CD4-positive, alpha-beta memory T cell (primary cell): Measurements from ENCODE around the gene DCST2. TPM values are rescaled to one million over a fixed set of nuclear protein-coding genes. Genes with fewer than 3 reads are reported as not detected.

ENCODE experiments used
- CTCF ChIA-PET: fragments of 350-600 bp; sonication (Branson Sonifier 250); formaldehyde crosslinking; loops from one replicate; lab custom pipeline; 2021; ENCODE audit warnings: inconsistent platforms; ENCODE audit not compliant: partially characterized antibody; lab: Charles Lee
- POLR2A ChIA-PET: fragments of 350-600 bp; sonication (Branson Sonifier 250); formaldehyde crosslinking; loops from one replicate; lab custom pipeline; 2021; ENCODE audit not compliant: partially characterized antibody; lab: Charles Lee
- DNase-seq, 5 donors: peaks; one replicate each; pipeline versions ENCODE4 v3.0.0 to v3.0.0-alpha.2; 2020 to 2022; ENCODE audit warnings: mixed read lengths in 1 of 5
- H3K27ac ChIP-seq: one replicate; pipeline ENCODE4 v1.7.0; 2013; ENCODE audit warnings: low read depth, low read length
- H3K27me3 ChIP-seq: 2 replicates; pipeline ENCODE4 v1.7.0; 2013; ENCODE audit warnings: mild to moderate bottlenecking, low read length, moderate library complexity; ENCODE audit not compliant: insufficient read depth
- H3K36me3 ChIP-seq: 2 replicates; pipeline ENCODE4 v1.7.0; 2013; ENCODE audit warnings: mild to moderate bottlenecking, low read length, moderate library complexity; ENCODE audit not compliant: insufficient read depth
- H3K4me1 ChIP-seq: 2 replicates; pipeline ENCODE4 v1.7.0; 2013; ENCODE audit warnings: mild to moderate bottlenecking, low read length, moderate library complexity; ENCODE audit not compliant: insufficient read depth
- H3K4me3 ChIP-seq, 2 donors: one replicate each; pipeline ENCODE4 v1.7.0; 2013; ENCODE audit warnings: low read length in 2 of 2, mild to moderate bottlenecking in 1 of 2
- H3K9me3 ChIP-seq, 2 donors: one replicate each; pipeline ENCODE4 v1.7.0; 2013; ENCODE audit warnings: low read length in 2 of 2, control low read depth in 1 of 2; ENCODE audit not compliant: control insufficient read depth in 1 of 2
- H3K27ac Mint-ChIP-seq, 7 donors: one replicate each; pipeline ENCODE4 v1.8.0; 2020 to 2021; ENCODE audit warnings: mixed read lengths in 7 of 7, mild to moderate bottlenecking in 6 of 7, inconsistent platforms in 3 of 7, moderate library complexity in 3 of 7
- H3K27me3 Mint-ChIP-seq, 2 donors: one replicate each; pipeline ENCODE4 v1.8.0; 2020 to 2021; ENCODE audit warnings: mixed read lengths in 2 of 2
- H3K36me3 Mint-ChIP-seq, 2 donors: one replicate each; pipeline ENCODE4 v1.8.0; 2020 to 2021; ENCODE audit warnings: mixed read lengths in 2 of 2, inconsistent platforms in 1 of 2, mild to moderate bottlenecking in 1 of 2
- H3K4me1 Mint-ChIP-seq, 4 donors: one replicate each; pipeline ENCODE4 v1.8.0; 2020 to 2021; ENCODE audit warnings: mixed read lengths in 4 of 4, mild to moderate bottlenecking in 1 of 4
- H3K4me3 Mint-ChIP-seq, 8 donors: one replicate each; pipeline ENCODE4 v1.8.0; 2020 to 2021; ENCODE audit warnings: mixed read lengths in 8 of 8, mild to moderate bottlenecking in 7 of 8, moderate library complexity in 6 of 8, inconsistent platforms in 3 of 8
- H3K9me3 Mint-ChIP-seq, 8 donors: one replicate each; pipeline ENCODE4 v1.8.0; 2020 to 2021; ENCODE audit warnings: mixed read lengths in 8 of 8, mild to moderate bottlenecking in 5 of 8, inconsistent platforms in 3 of 8, moderate library complexity in 1 of 8
- intact Hi-C: fragments of 100-400 bp; cut with micrococcal nuclease; formaldehyde crosslinking; loops from one replicate; pipeline ENCODE4 v1.15.1; 2023
- polyA plus RNA-seq, 2 donors: library from polyadenylated mRNA; unstranded; fragments of 300-500 nt; fragmentation: Illumina TruSeq; gene quantifications; one replicate each; pipeline ENCODE4 v1.2.3, GENCODE V29; 2021
- total RNA-seq, 2 experiments: library from RNA; stranded (reverse); gene quantifications; one replicate each; pipeline ENCODE4 v1.2.3, GENCODE V29; 2021

DCST2 gene
- total and polyA plus RNA-seq, 4 experiments from 2014 or later, result 4.0 to 4.1 TPM; not detected in 2

- Mint-ChIP-seq H3K9me3 (no peaks in the 10 kb centered on the region), H3K27ac (peak overlapping the region in 6 of 7 donors; percentile 65 to 84 (median 72)), H3K36me3 (peaks cover 0 to under 1% of the 10 kb centered on the region in 2 donors), H3K27me3 (peaks cover 13 to 33% of the 10 kb centered on the region in 2 donors), H3K4me3 (peak overlapping the region; percentile 82 to 93 (median 86)), H3K4me1 (peaks cover 28 to 65% (median 43%) of the 10 kb centered on the region in 4 donors)
- Histone ChIP-seq H3K9me3 (no peaks in the 10 kb centered on the region), H3K27me3 (peaks cover 34% of the 10 kb centered on the region), H3K4me3 (peak overlapping the region; percentile 41 to 42), H3K36me3 (no peaks in the 10 kb centered on the region), H3K27ac (no peak overlapping the region), H3K4me1 (peaks cover 59% of the 10 kb centered on the region)
- ChIA-PET POLR2A (interaction anchor here (0.9 to 2.9 kb wide), 11 partner anchors 9 to 124 kb away, joined by 3 to 16 read pairs (median 5); partner anchors contain the start of genes ADAM15, EFNA4 and PBXIP1), CTCF (interaction anchor here (0.8 to 2.4 kb wide), 4 partner anchors 14 to 35 kb away, joined by 3 to 10 read pairs (median 5); partner anchors contain the start of gene EFNA4)
- peak in 1 of 5 donors; percentile 32 for DNase-seq
- intact Hi-C loops, result loop anchor here (1.0 to 5.0 kb wide), 2 partner anchors 8 to 602 kb away; no protein-coding TSS in a partner anchor
Observed at GRCh38 chr1:155079487-155080311, 46.1 kb upstream of the DCST2 start.

DNA sequence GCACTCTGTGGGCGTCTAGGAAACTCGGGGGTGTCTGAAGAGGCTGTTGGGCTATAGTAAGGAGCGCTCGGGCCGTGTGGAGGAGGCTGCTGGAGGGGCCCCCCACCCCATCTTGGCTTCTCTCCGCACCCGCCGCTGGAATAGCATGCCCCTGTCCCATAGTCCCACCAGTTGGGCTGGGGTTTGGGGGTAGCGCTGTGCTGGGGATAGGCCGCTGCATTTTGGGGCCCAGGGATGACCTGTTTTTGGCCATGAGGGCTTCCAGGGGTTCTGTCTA is 45.6 kb upstream of the DCST2 start:
- Histone ChIP-seq H3K27me3 (peaks cover 30% of the 10 kb centered on the region), H3K9me3 (no peaks in the 10 kb centered on the region), H3K36me3 (no peaks in the 10 kb centered on the region), H3K27ac (no peak overlapping the region), H3K4me3 (peak overlapping the region; percentile 41 to 42), H3K4me1 (peaks cover 54% of the 10 kb centered on the region)
- POLR2A ChIA-PET, result interaction anchor here (0.9 to 2.9 kb wide), 6 partner anchors 8 to 51 kb away, joined by 3 to 16 read pairs (median 6); partner anchors contain the start of genes ADAM15 and EFNA4
- CTCF ChIA-PET, result interaction anchor here (0.8 to 2.4 kb wide), 5 partner anchors 17 to 54 kb away, joined by 3 to 10 read pairs (median 3); partner anchors contain the start of gene EFNA4
- peaks cover 23 to 62% (median 40%) of the 10 kb centered on the region in 4 donors for H3K4me1 Mint-ChIP-seq
- no peaks in the 10 kb centered on the region for H3K36me3 Mint-ChIP-seq
- no peak for DNase-seq
- H3K9me3 Mint-ChIP-seq, result no peaks in the 10 kb centered on the region
- peak overlapping the region in 6 of 7 donors; percentile 60 to 84 (median 72) for H3K27ac Mint-ChIP-seq
- H3K27me3 Mint-ChIP-seq, result peaks cover 11 to 27% of the 10 kb centered on the region in 2 donors
- peak overlapping the region; percentile 82 to 93 (median 86) for H3K4me3 Mint-ChIP-seq
- intact Hi-C loops, result no loop called here

- H3K27ac ChIP-seq, result no peak within 1 kb of the TSS
- Mint-ChIP-seq H3K4me3 (peak within 1 kb of the TSS; percentile 82 to 93 (median 86)), H3K4me1 (peaks cover 24 to 61% (median 40%) of the 10 kb centered on the region in 4 donors), H3K27me3 (peaks cover 9 to 23% of the 10 kb centered on the region in 2 donors), H3K27ac (peak within 1 kb of the TSS; percentile 59 to 84 (median 71)), H3K36me3 (no peaks in the 10 kb centered on the region), H3K9me3 (no peaks in the 10 kb centered on the region)
- no peaks in the 10 kb centered on the region for H3K36me3 ChIP-seq
- H3K27me3 ChIP-seq, result peaks cover 25% of the 10 kb centered on the region
- peak within 1 kb of the TSS; percentile 41 to 42 for H3K4me3 ChIP-seq
- H3K4me1 ChIP-seq, result peaks cover 55% of the 10 kb centered on the region
- DNase-seq, result peak in 4 of 5 donors; percentile 52 to 64 (median 53)
- POLR2A ChIA-PET, result interaction anchor here (0.5 to 2.9 kb wide), 8 partner anchors 8 to 1418 kb away, joined by 3 to 16 read pairs (median 4); partner anchors contain the start of genes ADAM15 and EFNA4
- CTCF ChIA-PET, result interaction anchor here (0.6 to 2.4 kb wide), 7 partner anchors 16 to 173 kb away, joined by 3 to 10 read pairs (median 3); partner anchors contain the start of gene EFNA4
- H3K9me3 ChIP-seq, result no peaks in the 10 kb centered on the region
- intact Hi-C loops, result no loop called here
Observed at GRCh38 chr1:155078469-155079209, 45.1 kb upstream of the DCST2 start, which contains the start of gene EFNA3. Gene EFNA3, plus strand, starts transcription at chr1:155078837. Its CDS starts 105 bp downstream, at chr1:155078942.

DNA sequence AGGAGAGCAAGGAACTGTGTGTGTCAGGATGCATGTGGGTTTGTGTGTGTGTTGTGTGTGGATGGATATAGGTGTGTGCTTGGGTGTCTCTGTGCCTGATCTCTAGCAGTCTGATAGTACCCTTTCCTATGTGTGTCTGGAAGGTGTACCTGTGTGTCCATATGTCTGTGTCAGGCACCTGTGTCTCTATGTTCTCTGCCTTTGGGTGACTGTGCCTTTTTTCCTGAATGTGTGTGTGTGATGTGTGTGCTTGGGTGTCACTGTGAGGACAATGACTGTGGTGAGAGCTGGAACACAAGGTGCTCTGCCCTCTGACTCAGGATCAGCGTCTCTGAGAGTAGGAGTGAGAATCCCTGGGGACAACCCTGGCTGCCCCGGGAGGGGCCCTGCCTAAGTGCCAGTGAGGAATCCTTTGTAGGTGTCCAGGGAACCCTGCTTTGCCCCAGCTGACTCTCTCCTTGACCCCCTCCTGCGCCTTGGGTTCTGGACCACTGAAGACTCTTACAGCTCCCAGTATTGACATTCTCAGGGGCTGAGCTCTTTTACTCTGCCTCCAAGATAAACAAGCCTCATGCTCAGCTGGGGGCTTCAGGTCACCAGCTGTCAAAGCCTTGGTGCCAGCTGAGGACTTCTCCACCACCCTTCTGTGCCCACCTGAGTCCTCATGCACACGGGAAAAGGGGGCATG is 44.3 kb upstream of the DCST2 start:
- Mint-ChIP-seq H3K27me3 (peaks cover 7 to 21% of the 10 kb centered on the region in 2 donors), H3K27ac (peak overlapping the region in 4 of 7 donors; percentile 2 to 70 (median 32))

GRCh38 chr1:155077346-155077745 is 43.8 kb upstream of the DCST2 start:
- H3K27ac ChIP-seq, result no peak overlapping the region
- Mint-ChIP-seq H3K27ac (peak overlapping the region in 4 of 7 donors; percentile 4 to 76 (median 18)), H3K4me1 (peaks cover 27 to 63% (median 42%) of the 10 kb centered on the region in 4 donors), H3K27me3 (peaks cover 7 to 16% of the 10 kb centered on the region in 2 donors), H3K9me3 (no peaks in the 10 kb centered on the region), H3K36me3 (no peaks in the 10 kb centered on the region), H3K4me3 (peak overlapping the region in 4 of 8 donors; percentile 18 to 52 (median 34))
- no peaks in the 10 kb centered on the region for H3K36me3 ChIP-seq
- intact Hi-C loops, result no loop called here
- peaks cover 12% of the 10 kb centered on the region for H3K27me3 ChIP-seq
- H3K4me1 ChIP-seq, result peaks cover 49% of the 10 kb centered on the region
- ChIA-PET CTCF (interaction anchor here (1.5 to 2.4 kb wide), 2 partner anchors 14 to 15 kb away, joined by 5 to 10 read pairs; partner anchors contain the start of gene EFNA4), POLR2A (interaction anchor here (1.5 kb wide), 1 partner anchor 13 kb away, joined by 3 read pairs; the partner anchor contains the start of gene EFNA4)
- DNase-seq, result no peak
- no peaks in the 10 kb centered on the region for H3K9me3 ChIP-seq
- H3K4me3 ChIP-seq, result no peak overlapping the region

More for the DNA sequence above, 44.3 kb upstream of the DCST2 start:
- H3K4me3 ChIP-seq, result no peak overlapping the region
- ChIA-PET CTCF (interaction anchor here (0.6 to 2.4 kb wide), 5 partner anchors 13 to 173 kb away, joined by 3 to 10 read pairs (median 3); partner anchors contain the start of gene EFNA4), POLR2A (interaction anchor here (0.5 to 1.9 kb wide), 6 partner anchors 14 to 1418 kb away, joined by 3 to 10 read pairs (median 3); partner anchors contain the start of genes ADAM15 and EFNA4)
- no peaks in the 10 kb centered on the region for H3K36me3 Mint-ChIP-seq
- peaks cover 55% of the 10 kb centered on the region for H3K4me1 ChIP-seq
- H3K9me3 ChIP-seq, result no peaks in the 10 kb centered on the region
- H3K36me3 ChIP-seq, result no peaks in the 10 kb centered on the region
- DNase-seq, result no peak
- H3K27ac ChIP-seq, result no peak overlapping the region
- intact Hi-C loops, result no loop called here
- peak overlapping the region; percentile 26 to 88 (median 55) for H3K4me3 Mint-ChIP-seq
- no peaks in the 10 kb centered on the region for H3K9me3 Mint-ChIP-seq
- peaks cover 27 to 65% (median 44%) of the 10 kb centered on the region in 4 donors for H3K4me1 Mint-ChIP-seq
- peaks cover 18% of the 10 kb centered on the region for H3K27me3 ChIP-seq

- Mint-ChIP-seq H3K36me3 (no peaks in the 10 kb centered on the region), H3K9me3 (no peaks in the 10 kb centered on the region), H3K27me3 (peaks cover 3 to 10% of the 10 kb centered on the region in 2 donors), H3K4me3 (peak overlapping the region in 1 of 8 donors; percentile 52), H3K27ac (peak overlapping the region in 2 of 7 donors; percentile 2 to 76), H3K4me1 (peaks cover 25 to 64% (median 42%) of the 10 kb centered on the region in 4 donors)
- peaks cover 46% of the 10 kb centered on the region for H3K4me1 ChIP-seq
- CTCF ChIA-PET, result interaction anchor here (1.0 to 4.2 kb wide), 5 partner anchors 9 to 92 kb away, joined by 3 to 26 read pairs (median 5); no protein-coding TSS in a partner anchor
- H3K27ac ChIP-seq, result no peak overlapping the region
- H3K27me3 ChIP-seq, result peaks cover 4% of the 10 kb centered on the region
- POLR2A ChIA-PET, result interaction anchor here (1.5 kb wide), 1 partner anchor 12 kb away, joined by 3 read pairs; the partner anchor contains the start of gene EFNA4
- DNase-seq, result no peak
- no peaks in the 10 kb centered on the region for H3K9me3 ChIP-seq
- H3K36me3 ChIP-seq, result no peaks in the 10 kb centered on the region
- intact Hi-C loops, result no loop called here
- H3K4me3 ChIP-seq, result no peak overlapping the region
Observed at GRCh38 chr1:155076371-155076770, 42.8 kb upstream of the DCST2 start.
